Sigmoid colon (tissue), 4 donors: Measurements from ENCODE around the gene BLOC1S6.

Source experiments
- CTCF ChIP-seq, 4 experiments: fragments of 450-650 bp in 3 of 4; fragments of 200-600 bp in 1 of 4; IDR thresholded peaks; one replicate each; pipeline ENCODE4 v1.5.1; 2016 to 2019; ENCODE audit warnings: antibody characterized with exemption in 4 of 4, mild to moderate bottlenecking in 3 of 4, moderate library complexity in 2 of 4
- EP300 ChIP-seq, 4 donors: sonication (generic); formaldehyde crosslinking; IDR thresholded peaks; one replicate each; pipeline ENCODE4 v1.6.1; 2017; ENCODE audit warnings: antibody characterized with exemption in 4 of 4
- POLR2A ChIP-seq, 2 donors: fragments of 450-650 bp; IDR thresholded peaks; one replicate each; pipeline ENCODE4 v1.6.1; 2016; ENCODE audit warnings: antibody characterized with exemption in 2 of 2, mild to moderate bottlenecking in 2 of 2, moderate library complexity in 2 of 2

- TF ChIP-seq CTCF (IDR thresholded peaks at IDR 0.05) (no peak), POLR2A (IDR thresholded peaks at IDR 0.05) (no peak), EP300 (IDR thresholded peaks at IDR 0.05) (no peak)
These were observed 50.0 kb downstream of the BLOC1S6 start for GRCh38 chr15:45637141-45637540.
